HG03558 (cell line): ENCODE data around the gene CREBBP.

Source experiments
- ATAC-seq: cut with Tn5 transposase; IDR thresholded peaks from one replicate; pipeline ENCODE4 v1.9.1; 2021; ENCODE audit warnings: moderate number of reproducible peaks; ENCODE audit not compliant: unreplicated experiment; ENCODE audit errors: extremely low read depth

Gene CREBBP

GRCh38 chr16:3691761-3692160 lies 188.8 kb downstream of the CREBBP start:
- ATAC-seq: no peak

GRCh38 chr16:3690980-3691720 lies 189.4 kb downstream of the CREBBP start:
- no peak for ATAC-seq

GRCh38 chr16:3690470-3690928 lies 190.0 kb downstream of the CREBBP start:
- no peak for ATAC-seq

GRCh38 chr16:3689731-3690130 lies 190.8 kb downstream of the CREBBP start:
- no peak for ATAC-seq

- ATAC-seq: no peak
These were observed 192.7 kb downstream of the CREBBP start for GRCh38 chr16:3687792-3688191.

GRCh38 chr16:3687021-3687420 lies 193.5 kb downstream of the CREBBP start:
- no peak for ATAC-seq

GRCh38 chr16:3681206-3681605 lies 199.3 kb downstream of the CREBBP start:
- ATAC-seq: no peak

GRCh38 chr16:3677994-3678393 lies 202.5 kb downstream of the CREBBP start:
- ATAC-seq: no peak

- no peak for ATAC-seq
These were observed 204.8 kb downstream of the CREBBP start for GRCh38 chr16:3675601-3676130.
